NCI-H748 (cell line): ENCODE measurements around the gene SGSM1.
"Not testable (repeated sequence)": the region's sequence is repeated elsewhere in the genome, so short reads cannot be mapped to it uniquely, and the experiment has no call there.

Experiments
- DNase-seq: peaks from one replicate; lab custom pipeline; 2025; ENCODE audit not compliant: unreplicated experiment; lab: John Stamatoyannopoulos, UW

Gene SGSM1

GRCh38 chr22:24834845-24835570 is 29.0 kb downstream of the SGSM1 start:
- DNase-seq = peak; percentile 69

GRCh38 chr22:24836282-24836681 is 30.3 kb downstream of the SGSM1 start:
- no peak for DNase-seq

- DNase-seq = not testable (repeated sequence)
Measured at GRCh38 chr22:24837517-24837916, 31.5 kb downstream of the SGSM1 start.

- no peak for DNase-seq
Measured at GRCh38 chr22:24841261-24841660, 35.2 kb downstream of the SGSM1 start.

GRCh38 chr22:24843048-24843447 is 37.0 kb downstream of the SGSM1 start:
- no peak for DNase-seq

- DNase-seq = no peak
Measured at GRCh38 chr22:24845041-24845898, 39.3 kb downstream of the SGSM1 start.

GRCh38 chr22:24847490-24847889 is 41.5 kb downstream of the SGSM1 start:
- no peak for DNase-seq

- no peak for DNase-seq
Measured at GRCh38 chr22:24848559-24849168, 42.7 kb downstream of the SGSM1 start.

GRCh38 chr22:24855794-24856193 is 49.8 kb downstream of the SGSM1 start:
- DNase-seq = no peak

- no peak for DNase-seq
Measured at GRCh38 chr22:24857576-24857975, 51.6 kb downstream of the SGSM1 start.

GRCh38 chr22:24859587-24859986 is 53.6 kb downstream of the SGSM1 start:
- DNase-seq = no peak

- DNase-seq = no peak
Measured at GRCh38 chr22:24865508-24865907, 59.5 kb downstream of the SGSM1 start.

- no peak for DNase-seq
Measured at GRCh38 chr22:24867323-24868022, 61.5 kb downstream of the SGSM1 start.

- DNase-seq = no peak
Measured at GRCh38 chr22:24868979-24869378, 63.0 kb downstream of the SGSM1 start.

GRCh38 chr22:24871611-24872205 is 65.7 kb downstream of the SGSM1 start:
- no peak for DNase-seq

- no peak for DNase-seq
Measured at GRCh38 chr22:24873226-24873625, 67.2 kb downstream of the SGSM1 start.

- no peak for DNase-seq
Measured at GRCh38 chr22:24875862-24876506, 70.0 kb downstream of the SGSM1 start.

- no peak for DNase-seq
Measured at GRCh38 chr22:24876700-24877099, 70.7 kb downstream of the SGSM1 start.

GRCh38 chr22:24878969-24879368 is 73.0 kb downstream of the SGSM1 start:
- DNase-seq = no peak

GRCh38 chr22:24883432-24883831 is 77.4 kb downstream of the SGSM1 start:
- DNase-seq = no peak
